Skin epidermis (tissue), 12 donors: ENCODE results near the gene ZNF610.

ENCODE experiments used
- H3K27ac ChIP-seq, 21 experiments: fragments of 200-600 bp; sonication (generic) in 11 of 21; one replicate each; pipeline ENCODE4 v1.5.0; 2020; ENCODE audit warnings: mild to moderate bottlenecking in 3 of 21, inconsistent platforms in 2 of 21, moderate library complexity in 2 of 21
- H3K4me3 ChIP-seq, 7 experiments: fragments of 200-600 bp; sonication (generic) in 2 of 7; one replicate each; pipeline ENCODE4 v1.5.0; 2020; ENCODE audit warnings: inconsistent platforms in 2 of 7, mild to moderate bottlenecking in 2 of 7, moderate library complexity in 1 of 7

ZNF610 gene

GRCh38 chr19:52391135-52391534 is 55.1 kb downstream of the ZNF610 start:
- Histone ChIP-seq H3K27ac (no peak overlapping the region), H3K4me3 (no peak overlapping the region)

- Histone ChIP-seq H3K27ac (peak within 1 kb of the TSS in 20 of 21 experiments; percentile 47 to 88 (median 67)), H3K4me3 (peak within 1 kb of the TSS; percentile 51 to 83 (median 63))
These were observed 61.5 kb downstream of the ZNF610 start, which contains the start of gene ZNF528 for GRCh38 chr19:52397310-52398080. Gene ZNF528, plus strand, starts transcription at chr19:52397849. Its CDS starts 4,165 bp downstream, at chr19:52402014.

- Histone ChIP-seq H3K4me3 (peak overlapping the region; percentile 51 to 83 (median 63)), H3K27ac (peak overlapping the region in 20 of 21 experiments; percentile 47 to 88 (median 67))
These were observed 62.0 kb downstream of the ZNF610 start for GRCh38 chr19:52398081-52398441.

- H3K27ac ChIP-seq = no peak overlapping the region
- H3K4me3 ChIP-seq = no peak overlapping the region
These were observed 74.2 kb downstream of the ZNF610 start for GRCh38 chr19:52410276-52410675.

GRCh38 chr19:52415711-52416110 is 79.7 kb downstream of the ZNF610 start:
- Histone ChIP-seq H3K27ac (no peak overlapping the region), H3K4me3 (no peak overlapping the region)
